ENCODE results near the gene CPNE4. TPM values are rescaled to one million over a fixed set of nuclear protein-coding genes. Genes with fewer than 3 reads are reported as not detected.

CPNE4 gene
- total RNA-seq, 1 donor from 2014 or later = 0.83 TPM

GRCh38 chr3:131623431-131623830, 411.4 kb downstream of the CPNE4 start:
- no peaks in the 10 kb centered on the region for H3K27me3 ChIP-seq (ENCODE audit: low read depth)
- no peak for ATAC-seq
- H3K36me3 ChIP-seq = no peaks in the 10 kb centered on the region
- H3K4me1 ChIP-seq = no peaks in the 10 kb centered on the region
- no peaks in the 10 kb centered on the region for H3K9me3 ChIP-seq
- TF ChIP-seq, protein P1, sequence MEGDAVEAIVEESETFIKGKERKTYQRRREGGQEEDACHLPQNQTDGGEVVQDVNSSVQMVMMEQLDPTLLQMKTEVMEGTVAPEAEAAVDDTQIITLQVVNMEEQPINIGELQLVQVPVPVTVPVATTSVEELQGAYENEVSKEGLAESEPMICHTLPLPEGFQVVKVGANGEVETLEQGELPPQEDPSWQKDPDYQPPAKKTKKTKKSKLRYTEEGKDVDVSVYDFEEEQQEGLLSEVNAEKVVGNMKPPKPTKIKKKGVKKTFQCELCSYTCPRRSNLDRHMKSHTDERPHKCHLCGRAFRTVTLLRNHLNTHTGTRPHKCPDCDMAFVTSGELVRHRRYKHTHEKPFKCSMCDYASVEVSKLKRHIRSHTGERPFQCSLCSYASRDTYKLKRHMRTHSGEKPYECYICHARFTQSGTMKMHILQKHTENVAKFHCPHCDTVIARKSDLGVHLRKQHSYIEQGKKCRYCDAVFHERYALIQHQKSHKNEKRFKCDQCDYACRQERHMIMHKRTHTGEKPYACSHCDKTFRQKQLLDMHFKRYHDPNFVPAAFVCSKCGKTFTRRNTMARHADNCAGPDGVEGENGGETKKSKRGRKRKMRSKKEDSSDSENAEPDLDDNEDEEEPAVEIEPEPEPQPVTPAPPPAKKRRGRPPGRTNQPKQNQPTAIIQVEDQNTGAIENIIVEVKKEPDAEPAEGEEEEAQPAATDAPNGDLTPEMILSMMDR (IDR thresholded peaks at IDR 0.05) = no peak
- no peak overlapping the region for H3K27ac ChIP-seq
- no peak for DNase-seq
- no peak overlapping the region for H3K4me3 ChIP-seq
- intact Hi-C loops (cut with DNase I) = no loop called here

DNA sequence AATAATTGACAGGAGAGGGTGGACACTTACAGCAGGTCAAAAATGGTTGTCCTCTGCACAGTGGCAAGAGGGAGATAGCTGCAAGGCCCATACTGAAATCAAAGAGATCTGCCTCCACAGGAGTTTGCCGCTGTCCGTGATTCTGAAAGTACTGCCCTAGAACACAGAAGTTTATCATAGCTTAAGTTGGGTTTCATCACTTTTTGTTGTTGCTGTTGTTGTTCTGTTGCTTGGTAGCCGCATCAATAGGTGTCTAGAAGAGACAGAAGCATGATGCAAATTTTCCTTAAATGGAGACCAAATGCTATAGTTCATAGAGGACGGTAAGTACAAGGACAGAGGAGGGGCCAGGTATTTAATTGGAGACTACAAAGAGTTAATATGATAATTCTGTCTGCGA, 412.1 kb downstream of the CPNE4 start:
- no peaks in the 10 kb centered on the region for H3K9me3 ChIP-seq
- H3K27ac ChIP-seq = no peak overlapping the region
- TF ChIP-seq, protein P1 (IDR thresholded peaks at IDR 0.05) = no peak
- no peaks in the 10 kb centered on the region for H3K27me3 ChIP-seq (ENCODE audit: low read depth)
- no peak overlapping the region for H3K4me3 ChIP-seq
- H3K36me3 ChIP-seq = no peaks in the 10 kb centered on the region
- intact Hi-C loops (cut with DNase I) = no loop called here
- DNase-seq (no peak), ATAC-seq (no peak)
- no peaks in the 10 kb centered on the region for H3K4me1 ChIP-seq

DNA sequence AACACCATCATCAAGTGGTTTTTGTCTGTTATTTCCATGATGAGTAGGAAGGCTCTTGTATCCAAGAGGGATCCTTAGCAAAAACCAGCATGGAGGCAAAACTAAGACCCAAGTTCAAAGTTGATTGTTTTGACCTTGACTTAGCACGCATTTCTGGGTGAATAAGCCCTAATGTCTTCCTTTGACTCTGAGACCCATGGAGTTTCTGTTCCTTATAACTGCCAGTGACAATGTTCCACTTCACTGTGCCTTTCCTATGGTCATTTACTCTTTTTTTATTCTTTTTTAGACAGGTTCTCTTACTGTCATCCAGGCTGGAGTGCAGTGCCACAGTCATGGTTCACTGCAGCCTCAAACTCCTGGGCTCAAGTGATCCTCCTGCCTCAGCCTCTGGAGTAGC, 413.8 kb downstream of the CPNE4 start:
- H3K27me3 ChIP-seq (ENCODE audit: low read depth) = no peaks in the 10 kb centered on the region
- ATAC-seq (no peak), DNase-seq (no peak)
- TF ChIP-seq, protein P1 (IDR thresholded peaks at IDR 0.05) = no peak
- H3K9me3 ChIP-seq = no peaks in the 10 kb centered on the region
- no peak overlapping the region for H3K27ac ChIP-seq
- intact Hi-C loops (cut with DNase I) = no loop called here
- no peaks in the 10 kb centered on the region for H3K36me3 ChIP-seq
- H3K4me3 ChIP-seq = no peak overlapping the region
- no peaks in the 10 kb centered on the region for H3K4me1 ChIP-seq

- ATAC-seq = no peak
These were observed 415.0 kb downstream of the CPNE4 start for GRCh38 chr3:131619821-131620220.

DNA sequence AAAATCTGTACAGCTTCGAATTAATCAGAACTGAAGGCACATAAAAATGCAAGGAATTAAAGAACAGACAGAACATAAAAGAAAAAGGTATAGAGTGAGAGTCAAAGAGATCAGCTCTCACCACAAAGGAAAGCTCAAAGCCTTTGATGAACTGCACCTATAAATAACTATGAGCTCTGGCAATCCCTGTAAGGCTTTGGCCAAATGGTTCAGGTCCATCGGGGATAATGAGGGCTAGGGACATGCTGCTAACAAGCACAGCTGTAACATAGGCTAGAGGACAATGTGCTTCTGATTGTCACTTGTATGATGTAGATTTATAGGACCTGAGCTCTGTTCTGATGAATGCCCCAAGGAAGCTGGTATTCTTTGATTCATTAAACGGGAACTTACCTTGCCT, 418.1 kb downstream of the CPNE4 start:
- no peaks in the 10 kb centered on the region for H3K4me1 ChIP-seq
- no peaks in the 10 kb centered on the region for H3K27me3 ChIP-seq (ENCODE audit: low read depth)
- intact Hi-C loops (cut with DNase I) = no loop called here
- TF ChIP-seq, protein P1 (IDR thresholded peaks at IDR 0.05) = no peak
- no peak overlapping the region for H3K27ac ChIP-seq
- H3K4me3 ChIP-seq = no peak overlapping the region
- DNase-seq = no peak
- no peak for ATAC-seq
- no peaks in the 10 kb centered on the region for H3K36me3 ChIP-seq
- no peaks in the 10 kb centered on the region for H3K9me3 ChIP-seq

More at GRCh38 chr3:131619821-131620220, 415.0 kb downstream of the CPNE4 start:
- no peak for DNase-seq
- intact Hi-C loops (cut with DNase I) = no loop called here
- Histone ChIP-seq H3K4me3 (no peak overlapping the region), H3K27ac (no peak overlapping the region), H3K36me3 (no peaks in the 10 kb centered on the region), H3K4me1 (no peaks in the 10 kb centered on the region), H3K27me3 (ENCODE audit: low read depth) (no peaks in the 10 kb centered on the region), H3K9me3 (no peaks in the 10 kb centered on the region)
- TF ChIP-seq, protein P1 (IDR thresholded peaks at IDR 0.05) = no peak

DNA sequence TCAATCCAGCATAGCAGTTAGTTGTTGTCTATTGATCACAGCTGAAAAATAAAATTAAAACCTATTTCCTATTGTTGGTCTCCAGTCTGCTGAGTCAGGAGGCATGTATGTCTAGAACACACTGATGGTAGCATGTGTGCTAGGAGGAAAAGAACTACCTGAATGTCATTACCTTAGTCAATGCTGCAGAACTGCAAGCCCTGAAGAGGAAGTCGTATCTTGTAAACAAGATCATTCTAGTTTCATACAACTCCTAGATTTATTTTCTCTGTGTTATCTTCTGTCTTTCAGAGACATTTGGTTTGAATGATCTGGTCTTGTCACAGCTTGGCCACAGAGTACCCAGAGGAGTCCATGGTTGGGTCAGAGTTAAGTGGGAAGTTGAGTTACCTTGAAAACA, 422.1 kb downstream of the CPNE4 start:
- no peak for ATAC-seq

More for the DNA sequence above, 422.1 kb downstream of the CPNE4 start:
- no peak overlapping the region for H3K4me3 ChIP-seq
- H3K27me3 ChIP-seq (ENCODE audit: low read depth) = no peaks in the 10 kb centered on the region
- TF ChIP-seq, protein P1 (IDR thresholded peaks at IDR 0.05) = no peak
- H3K9me3 ChIP-seq = no peaks in the 10 kb centered on the region
- intact Hi-C loops (cut with DNase I) = no loop called here
- DNase-seq = no peak
- H3K4me1 ChIP-seq = no peaks in the 10 kb centered on the region
- no peak overlapping the region for H3K27ac ChIP-seq
- H3K36me3 ChIP-seq = no peaks in the 10 kb centered on the region
